ENCODE results near the gene TRIM69. TPM values are rescaled to one million over a fixed set of nuclear protein-coding genes. Genes with fewer than 3 reads are reported as not detected.

The TRIM69 gene
- total RNA-seq, 4 donors from 2014 or later, result 13.3 to 23.6 (median 15.9) TPM

DNA sequence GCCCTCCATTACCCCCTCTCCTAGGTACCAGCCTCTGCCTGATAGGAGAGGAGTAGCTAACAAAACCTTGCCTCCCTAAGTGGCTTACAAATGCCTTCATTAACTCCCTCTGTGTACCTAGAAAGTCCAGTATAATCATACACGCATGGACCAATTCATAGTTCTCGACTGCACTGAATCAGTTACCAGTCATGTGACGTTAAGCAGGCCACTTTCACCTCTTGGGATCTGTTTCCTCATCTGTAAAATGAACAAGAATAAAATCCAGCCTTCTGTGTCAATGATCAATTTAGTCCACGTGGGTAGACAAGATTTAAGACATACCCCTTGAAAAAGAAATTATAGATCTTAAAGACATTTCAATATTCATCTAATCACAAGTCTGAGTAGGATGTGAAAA, 72.2 kb downstream of the TRIM69 start:
- H3K4me1 ChIP-seq, result no peaks in the 10 kb centered on the region
- TF ChIP-seq CTCF (IDR thresholded peaks at IDR 0.05) (no peak), POLR2A (IDR thresholded peaks at IDR 0.05) (no peak)
- no peak for DNase-seq
- H3K27me3 ChIP-seq, result no peaks in the 10 kb centered on the region
- H3K9me3 ChIP-seq, result no peaks in the 10 kb centered on the region
- intact Hi-C loops (cut with DNase I), result no loop called here
- H3K4me3 ChIP-seq (replicated peaks in 1 of 3), result no peak overlapping the region
- H3K36me3 ChIP-seq, result no peaks in the 10 kb centered on the region
- 84 to 87% methylated on average over 4 of the region's 4 CpGs for WGBS, 2 donors
- H3K27ac ChIP-seq, result no peak overlapping the region

DNA sequence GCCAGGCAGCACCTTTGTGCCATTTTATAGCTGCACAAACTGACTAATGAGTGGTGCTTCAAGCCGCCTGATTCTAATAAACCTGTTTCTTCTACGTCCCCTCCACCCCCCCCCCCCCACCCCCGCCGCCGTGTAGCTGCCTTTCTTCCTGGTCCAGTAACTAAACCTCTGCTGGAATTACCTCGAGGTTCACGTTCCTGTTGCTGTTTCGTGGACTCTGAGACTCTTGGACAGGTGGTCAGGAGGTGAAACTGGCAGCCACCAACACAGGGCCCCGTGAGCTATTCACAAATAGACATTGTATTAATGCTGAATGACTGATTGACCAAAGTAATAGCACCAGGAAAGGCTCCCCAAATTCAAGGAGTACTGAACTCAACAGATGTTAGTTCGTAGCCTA, 73.9 kb downstream of the TRIM69 start:
- no peak for DNase-seq
- H3K36me3 ChIP-seq, result no peaks in the 10 kb centered on the region
- no peaks in the 10 kb centered on the region for H3K27me3 ChIP-seq
- TF ChIP-seq POLR2A (IDR thresholded peaks at IDR 0.05), result no peak
- TF ChIP-seq CTCF (IDR thresholded peaks at IDR 0.05), result no peak
- WGBS, 2 donors, result 76 to 87% methylated on average over 10 of the region's 10 CpGs
- intact Hi-C loops (cut with DNase I), result no loop called here
- no peak overlapping the region for H3K4me3 ChIP-seq (replicated peaks in 1 of 3)
- H3K27ac ChIP-seq, result no peak overlapping the region
- H3K4me1 ChIP-seq, result no peaks in the 10 kb centered on the region
- H3K9me3 ChIP-seq, result no peaks in the 10 kb centered on the region

DNA sequence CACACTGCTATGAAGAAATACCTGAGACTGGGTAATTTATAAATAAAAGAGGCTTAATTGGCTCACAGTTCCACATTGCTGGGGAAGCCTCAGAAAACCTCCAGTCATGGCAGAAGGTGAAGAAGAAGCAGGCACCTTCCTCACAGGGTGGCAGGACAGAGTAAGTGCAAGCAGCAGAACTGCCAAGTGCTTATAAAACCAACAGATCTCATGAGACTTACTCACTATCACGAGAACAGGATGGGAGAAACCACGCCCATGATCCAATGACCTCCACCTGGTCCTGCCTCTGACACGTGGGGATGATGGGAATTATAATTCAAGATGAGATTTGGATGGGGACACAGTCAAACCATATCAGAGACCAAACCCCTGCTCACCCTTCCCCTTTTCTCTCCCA, 75.0 kb downstream of the TRIM69 start:
- H3K4me1 ChIP-seq, result no peaks in the 10 kb centered on the region
- H3K27me3 ChIP-seq, result no peaks in the 10 kb centered on the region
- intact Hi-C loops (cut with DNase I), result no loop called here
- H3K27ac ChIP-seq, result no peak overlapping the region
- TF ChIP-seq POLR2A (IDR thresholded peaks at IDR 0.05) (no peak), CTCF (IDR thresholded peaks at IDR 0.05) (no peak)
- no peak overlapping the region for H3K4me3 ChIP-seq (replicated peaks in 1 of 3)
- DNase-seq, result no peak
- H3K9me3 ChIP-seq, result no peaks in the 10 kb centered on the region
- H3K36me3 ChIP-seq, result no peaks in the 10 kb centered on the region
- 51 to 54% methylated on average over 3 of the region's 3 CpGs for WGBS, 2 donors

GRCh38 chr15:44812029-44812517, 75.7 kb downstream of the TRIM69 start:
- Histone ChIP-seq H3K9me3 (no peaks in the 10 kb centered on the region), H3K4me1 (no peaks in the 10 kb centered on the region), H3K36me3 (no peaks in the 10 kb centered on the region), H3K27ac (no peak overlapping the region), H3K27me3 (no peaks in the 10 kb centered on the region), H3K4me3 (replicated peaks in 1 of 3) (no peak overlapping the region)
- DNase-seq, result no peak
- intact Hi-C loops (cut with DNase I), result no loop called here
- TF ChIP-seq CTCF (IDR thresholded peaks at IDR 0.05) (no peak), POLR2A (IDR thresholded peaks at IDR 0.05) (no peak)
- WGBS, 2 donors, result 77 to 84% methylated on average over 5 of the region's 5 CpGs

DNA sequence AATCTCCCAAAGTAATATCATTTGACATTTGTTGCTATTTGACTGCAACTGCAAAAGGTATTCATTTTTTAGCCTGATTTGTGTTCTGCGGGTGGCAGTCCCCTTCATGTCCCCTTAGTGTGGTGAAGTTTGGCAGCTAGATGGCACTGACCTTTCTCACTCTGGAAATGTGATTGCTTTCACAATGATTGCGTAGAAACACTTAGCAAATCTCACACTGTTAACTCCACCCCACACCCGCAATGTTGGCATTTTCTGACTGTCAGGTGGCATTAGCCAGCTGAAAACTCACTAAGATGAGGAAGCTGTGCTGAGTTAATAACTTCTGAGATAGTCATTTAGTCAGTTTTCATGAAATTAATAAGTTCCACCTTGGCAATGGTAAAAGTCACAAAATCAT, 76.9 kb downstream of the TRIM69 start:
- intact Hi-C loops (cut with DNase I), result no loop called here
- Histone ChIP-seq H3K9me3 (no peaks in the 10 kb centered on the region), H3K4me3 (replicated peaks in 1 of 3) (no peak overlapping the region), H3K27me3 (no peaks in the 10 kb centered on the region), H3K4me1 (no peaks in the 10 kb centered on the region), H3K27ac (no peak overlapping the region), H3K36me3 (no peaks in the 10 kb centered on the region)
- peak in 1 of 6 experiments; percentile 10 for TF ChIP-seq CTCF (IDR thresholded peaks at IDR 0.05)
- no peak for TF ChIP-seq POLR2A (IDR thresholded peaks at IDR 0.05)
- WGBS, 2 donors, result 73 to 86% methylated on average over 3 of the region's 3 CpGs
- DNase-seq, result peak in 1 of 2 donors; percentile 12

Small RNA genes lying within 50 kb of the gene (small RNA-seq; reads per million reads assigned to genes)
- not detected for gene RF00019

Other genes with a start within 250 kb of the TRIM69 start
- 10 to 100 TPM; 36.7 to 50.7 (median 39.3) TPM for gene EIF3J, start 199.4 kb upstream of the TRIM69 start, total RNA-seq
- 100 to 1,000 TPM; 123 to 182 (median 168) TPM for gene SPG11, start 72.9 kb upstream of the TRIM69 start, total RNA-seq
- gene PATL2, start 25.2 kb upstream of the TRIM69 start, total RNA-seq, result 1 to 10 TPM in 3 of 4 donors, under 1 TPM in 1; 0.22 to 3.8 (median 1.7) TPM
- 1,000 to 10,000 TPM; 2,538 to 3,855 (median 2,897) TPM for gene B2M, start 25.0 kb upstream of the TRIM69 start, total RNA-seq
- gene TERB2, start 220.2 kb downstream of the TRIM69 start, total RNA-seq, result not detected